GM20000 (cell line): Measurements from ENCODE around the gene PRR29.

Source experiments
- DNase-seq: peaks from one replicate; pipeline ENCODE4 v3.0.0; 2012; ENCODE audit warnings: low spot score
- TF ChIP-seq, protein P1 (sequence below): IDR thresholded peaks from 2 replicates; pipeline ENCODE4 v1.5.1; 2012; ENCODE audit warnings: mild to moderate bottlenecking, control low read depth; ENCODE audit errors: extremely low read depth, missing control alignments

PRR29 gene

GRCh38 chr17:64036198-64036922 lies 38.2 kb downstream of the PRR29 start:
- DNase-seq, result no peak
- TF ChIP-seq, protein P1, sequence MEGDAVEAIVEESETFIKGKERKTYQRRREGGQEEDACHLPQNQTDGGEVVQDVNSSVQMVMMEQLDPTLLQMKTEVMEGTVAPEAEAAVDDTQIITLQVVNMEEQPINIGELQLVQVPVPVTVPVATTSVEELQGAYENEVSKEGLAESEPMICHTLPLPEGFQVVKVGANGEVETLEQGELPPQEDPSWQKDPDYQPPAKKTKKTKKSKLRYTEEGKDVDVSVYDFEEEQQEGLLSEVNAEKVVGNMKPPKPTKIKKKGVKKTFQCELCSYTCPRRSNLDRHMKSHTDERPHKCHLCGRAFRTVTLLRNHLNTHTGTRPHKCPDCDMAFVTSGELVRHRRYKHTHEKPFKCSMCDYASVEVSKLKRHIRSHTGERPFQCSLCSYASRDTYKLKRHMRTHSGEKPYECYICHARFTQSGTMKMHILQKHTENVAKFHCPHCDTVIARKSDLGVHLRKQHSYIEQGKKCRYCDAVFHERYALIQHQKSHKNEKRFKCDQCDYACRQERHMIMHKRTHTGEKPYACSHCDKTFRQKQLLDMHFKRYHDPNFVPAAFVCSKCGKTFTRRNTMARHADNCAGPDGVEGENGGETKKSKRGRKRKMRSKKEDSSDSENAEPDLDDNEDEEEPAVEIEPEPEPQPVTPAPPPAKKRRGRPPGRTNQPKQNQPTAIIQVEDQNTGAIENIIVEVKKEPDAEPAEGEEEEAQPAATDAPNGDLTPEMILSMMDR, result peak; percentile 3

DNA sequence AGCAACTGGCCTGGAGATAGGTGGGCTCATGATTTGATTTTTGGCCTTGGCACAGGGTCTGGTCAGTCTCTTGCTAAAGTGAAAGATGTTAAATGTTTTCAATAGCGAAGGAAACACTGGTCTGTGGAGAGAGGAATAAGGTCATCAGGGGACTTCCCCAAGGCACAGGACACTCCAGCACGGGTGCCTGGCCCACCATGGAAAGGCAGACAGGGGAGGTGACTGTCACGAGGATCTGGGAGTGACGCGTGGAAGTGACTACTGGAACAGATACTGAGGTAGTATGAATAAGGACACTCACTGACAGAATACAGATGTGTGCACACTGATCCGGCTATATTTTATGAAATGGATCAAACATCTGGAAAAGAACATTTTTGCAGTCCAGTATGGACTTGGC lies 39.0 kb downstream of the PRR29 start:
- no peak for DNase-seq
- TF ChIP-seq, protein P1, result no peak

DNA sequence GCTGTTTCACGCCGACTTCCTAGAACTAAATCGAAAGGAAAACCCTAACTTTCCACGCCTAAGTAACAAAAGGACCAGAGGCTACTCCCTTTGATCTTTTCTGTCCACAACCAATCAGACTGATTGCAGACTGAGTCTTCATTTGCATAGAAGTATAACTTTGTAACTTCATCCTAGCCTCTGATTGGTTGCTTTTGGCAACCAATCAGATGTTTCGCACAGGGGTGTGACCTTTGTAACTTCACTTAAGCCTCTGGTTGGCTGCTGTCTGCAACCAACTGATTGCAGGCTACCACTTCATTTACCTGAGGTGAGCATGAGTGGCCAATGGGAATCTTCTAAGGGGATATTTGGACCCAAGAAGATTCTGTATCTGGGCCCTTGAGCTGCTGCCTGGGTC lies 39.7 kb downstream of the PRR29 start:
- DNase-seq, result no peak
- TF ChIP-seq, protein P1, result no peak

- no peak for DNase-seq
- TF ChIP-seq, protein P1, result no peak
These were observed 40.4 kb downstream of the PRR29 start for GRCh38 chr17:64038331-64039105.

- TF ChIP-seq, protein P1, result no peak
- DNase-seq, result no peak
These were observed 40.9 kb downstream of the PRR29 start for GRCh38 chr17:64039106-64039400.

DNA sequence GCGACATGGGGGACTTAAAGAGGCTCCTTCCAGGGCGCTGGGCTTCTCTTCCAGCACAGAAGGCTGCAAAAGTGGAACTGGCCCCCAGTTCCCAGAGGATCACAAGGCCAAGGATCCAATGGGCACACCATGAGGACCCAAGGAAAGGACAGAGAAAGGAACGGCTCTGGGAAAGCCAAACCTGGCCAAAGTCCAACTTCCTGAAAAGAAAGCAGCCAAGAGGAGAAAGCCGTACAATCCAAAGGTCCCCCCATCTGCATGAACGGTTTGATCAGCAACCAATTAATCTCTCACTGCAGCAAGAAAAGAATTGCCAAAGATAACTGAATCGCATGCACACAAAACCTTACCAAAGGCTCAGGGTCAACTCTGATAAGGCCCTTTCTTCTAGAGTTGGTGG lies 42.1 kb downstream of the PRR29 start:
- TF ChIP-seq, protein P1, result no peak
- no peak for DNase-seq

- no peak for DNase-seq
- TF ChIP-seq, protein P1, result no peak
These were observed 43.8 kb downstream of the PRR29 start for GRCh38 chr17:64041912-64042311.
